Hematopoietic multipotent progenitor cell treated with erythropoietin and hydrocortisone succinate and interleukin-3 and kit ligand, for 15 days (in vitro differentiated cells): ENCODE data around the gene KRTAP2-3.

Experiments used
- DNase-seq: peaks from one replicate; pipeline ENCODE4 v3.0.0-alpha.2; 2015; ENCODE audit warnings: low spot score

KRTAP2-3 gene

GRCh38 chr17:41029633-41030245, 30.2 kb downstream of the KRTAP2-3 start, which contains the start of gene KRTAP1-4:
Gene KRTAP1-4, minus strand, starts transcription at chr17:41030195. Its CDS starts 117 bp downstream, at chr17:41030078.
- DNase-seq: no peak

GRCh38 chr17:41026715-41027471, 33.0 kb downstream of the KRTAP2-3 start, which contains the start of gene KRTAP1-5:
Gene KRTAP1-5, minus strand, starts transcription at chr17:41027208. Its CDS starts 53 bp downstream, at chr17:41027155.
- no peak for DNase-seq

- DNase-seq: no peak
Measured at GRCh38 chr17:41024697-41025096, 35.2 kb downstream of the KRTAP2-3 start.

DNA sequence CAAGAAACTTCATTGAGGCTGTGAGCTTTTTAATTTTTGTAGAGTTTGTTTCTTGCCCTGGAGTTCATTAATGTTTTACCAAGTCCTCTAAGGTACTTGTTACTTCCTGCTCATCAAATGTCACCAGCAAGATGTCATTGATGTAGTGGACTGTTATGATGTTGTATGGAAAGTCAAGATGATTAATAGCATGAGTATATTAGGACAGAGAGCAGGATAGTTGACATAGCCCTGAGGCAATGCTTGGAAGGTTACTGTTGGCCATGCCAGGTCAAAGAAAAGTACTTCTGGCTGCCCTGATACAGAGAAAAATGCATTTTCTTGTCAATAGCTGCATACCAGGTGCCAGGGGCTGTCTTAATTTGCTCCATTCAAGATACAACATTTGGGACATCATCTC, 39.6 kb downstream of the KRTAP2-3 start:
- DNase-seq: no peak

DNA sequence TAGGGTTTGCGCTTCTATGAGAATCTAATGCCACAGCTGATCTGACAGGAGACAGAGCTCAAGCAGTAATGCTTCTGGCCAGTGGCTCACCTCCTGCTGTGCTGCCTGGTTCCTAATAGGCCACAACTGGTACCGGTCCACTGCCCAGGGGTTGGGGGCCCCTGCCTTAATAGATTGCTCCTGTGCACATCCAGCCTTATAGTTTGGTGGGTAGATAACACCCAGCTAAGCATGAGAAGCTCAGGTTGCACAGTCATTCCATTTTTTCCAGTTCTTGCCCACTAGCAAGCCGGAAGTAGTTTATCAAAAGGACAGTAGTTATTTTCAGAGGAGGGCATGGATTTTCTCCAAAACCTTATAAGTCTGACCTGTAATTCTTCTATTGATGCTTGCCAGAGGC, 40.5 kb downstream of the KRTAP2-3 start:
- DNase-seq: no peak

DNA sequence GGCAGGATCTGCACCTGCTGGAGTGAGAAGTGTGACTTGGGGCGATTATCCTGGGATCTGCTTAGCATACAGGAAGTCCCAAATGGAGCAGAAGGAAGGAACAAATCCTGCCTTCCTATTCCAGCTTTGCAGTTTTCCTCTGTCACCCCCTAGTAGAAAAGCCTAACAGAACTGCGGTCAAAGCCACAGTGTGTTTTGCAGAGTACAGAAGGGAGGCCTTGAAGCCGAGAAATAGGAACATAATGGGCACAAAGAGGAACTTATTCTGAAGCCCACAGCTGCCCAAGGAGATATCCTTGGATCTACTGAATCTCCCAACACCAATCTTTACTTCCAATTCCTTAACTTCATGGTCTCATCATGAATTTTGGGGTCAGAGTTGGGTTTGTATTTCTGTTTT, 41.4 kb downstream of the KRTAP2-3 start:
- no peak for DNase-seq

- no peak for DNase-seq
Measured at GRCh38 chr17:41016578-41017215, 43.2 kb downstream of the KRTAP2-3 start.

- no peak for DNase-seq
Measured at GRCh38 chr17:41015454-41015853, 44.5 kb downstream of the KRTAP2-3 start.

- no peak for DNase-seq
Measured at GRCh38 chr17:41013606-41014005, 46.3 kb downstream of the KRTAP2-3 start.

DNA sequence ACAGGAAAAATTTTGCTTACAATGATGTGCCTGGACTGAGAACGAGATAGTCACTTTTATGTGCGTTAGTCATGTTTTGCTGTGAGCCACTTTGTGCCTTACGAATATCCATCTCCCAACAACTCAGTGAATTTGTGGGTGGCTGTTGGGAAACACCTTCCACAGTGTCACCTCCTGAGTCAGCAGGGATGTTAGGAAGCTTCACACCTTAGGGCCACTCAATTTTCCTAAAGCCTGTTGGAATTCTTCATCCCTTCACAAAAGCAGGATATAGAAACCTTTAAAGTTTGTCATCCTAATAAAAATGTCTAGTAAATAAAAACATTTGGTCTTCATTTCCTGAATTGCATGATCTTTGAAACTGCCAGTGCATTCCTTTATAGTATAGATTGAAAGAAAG, 46.7 kb downstream of the KRTAP2-3 start:
- no peak for DNase-seq

GRCh38 chr17:41012326-41013120, 47.4 kb downstream of the KRTAP2-3 start:
- DNase-seq: no peak

DNA sequence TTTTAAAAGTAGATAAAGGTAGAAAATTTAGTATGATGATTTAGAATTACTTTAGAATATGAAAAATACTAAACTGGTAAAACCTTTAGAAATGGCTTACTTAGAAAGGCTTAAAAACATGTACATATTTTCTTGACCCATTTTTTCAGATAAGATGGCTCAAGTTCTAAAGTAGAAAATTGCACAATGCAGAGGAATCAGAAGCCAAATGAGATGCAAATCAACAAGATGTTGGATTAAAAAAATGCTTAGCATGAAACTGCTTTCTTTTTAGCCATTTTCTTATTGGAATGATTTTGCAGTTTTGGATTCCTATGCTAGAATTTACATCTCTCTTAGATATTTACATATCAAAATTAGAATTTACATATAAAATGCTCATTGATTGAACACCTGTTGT, 49.5 kb downstream of the KRTAP2-3 start:
- DNase-seq: no peak

DNA sequence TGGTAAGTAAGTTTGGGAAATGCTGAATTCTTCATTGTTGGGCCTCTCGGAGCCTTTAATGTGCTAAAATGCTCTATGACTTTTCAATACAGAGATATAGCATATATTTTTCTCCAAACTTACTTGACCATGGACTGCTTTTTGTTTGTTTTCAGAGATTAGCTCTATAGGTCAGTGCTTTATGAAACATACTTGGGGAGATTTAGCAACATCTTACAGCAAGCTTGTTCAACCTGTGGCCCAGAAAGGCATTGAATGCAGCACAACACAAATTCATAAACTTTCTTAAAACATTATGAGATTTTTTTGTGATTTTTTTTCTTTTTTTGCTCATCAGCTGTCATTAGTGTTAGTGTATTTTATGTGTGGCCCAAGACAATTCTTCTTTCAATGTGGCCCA, 50.0 kb downstream of the KRTAP2-3 start:
- DNase-seq: no peak

GRCh38 chr17:41009301-41009760, 50.6 kb downstream of the KRTAP2-3 start:
- DNase-seq: no peak
